K562 (cell line): ENCODE measurements around the gene SLC28A1. TPM values are rescaled to one million over a fixed set of nuclear protein-coding genes. Genes with fewer than 3 reads are reported as not detected.
A peak's percentile ranks its signal among the peaks of the same experiment; 100 is the strongest.

Source experiments
- ASH1L ChIP-seq: fragments of 450-650 bp; IDR thresholded peaks from 2 replicates; pipeline ENCODE4 v1.6.1; 2018; ENCODE audit warnings: borderline replicate concordance, mild to moderate bottlenecking, low read depth; ENCODE audit not compliant: partially characterized antibody
- ATF7 ChIP-seq: fragments of 450-650 bp; IDR thresholded peaks from 2 replicates; pipeline ENCODE4 v1.7.1; 2014; ENCODE audit warnings: mild to moderate bottlenecking, moderate library complexity
- CTCFL ChIP-seq: IDR thresholded peaks from 2 replicates; pipeline ENCODE4 v1.6.1; 2011; ENCODE audit warnings: borderline replicate concordance, low read depth, mild to moderate bottlenecking, moderate library complexity, low read length; ENCODE audit not compliant: insufficient read depth, poor library complexity, severe bottlenecking
- GATA2 ChIP-seq: sonication (generic); formaldehyde crosslinking; IDR thresholded peaks from 2 replicates; pipeline ENCODE4 v1.4.0; 2020; ENCODE audit warnings: mild to moderate bottlenecking, missing genetic modification reagents
- HSF4 ChIP-seq: fragments of 250-450 bp; sonication (Bioruptor Pico); IDR thresholded peaks from 2 replicates; pipeline ENCODE4 v2.1.2; 2022; ENCODE audit warnings: mild to moderate bottlenecking, moderate library complexity, borderline replicate concordance
- KHSRP ChIP-seq: fragments of 450-650 bp; IDR thresholded peaks from 2 replicates; pipeline ENCODE4 v1.6.1; 2017
- MAFG ChIP-seq: fragments of 450-650 bp; conservative IDR thresholded peaks from 2 replicates; pipeline ENCODE4 v1.6.1; 2016; ENCODE audit warnings: missing genetic modification characterization, missing compliant biosample characterization
- MBD1 ChIP-seq: fragments of 250-450 bp; sonication (Bioruptor Pico); IDR thresholded peaks from 2 replicates; pipeline ENCODE4 v1.8.0; 2022; ENCODE audit warnings: inconsistent platforms
- RB1 ChIP-seq: fragments of 450-650 bp; IDR thresholded peaks from 2 replicates; pipeline ENCODE4 v1.6.1; 2017; ENCODE audit warnings: low read depth, mild to moderate bottlenecking
- RCOR1 ChIP-seq, 2 experiments: IDR thresholded peaks; 2 replicates each; pipeline ENCODE4 v1.6.1; 2012; ENCODE audit warnings: low read depth in 2 of 2, low read length in 2 of 2, borderline replicate concordance in 1 of 2, improper control_type of control experiment in 1 of 2
- SMC3 ChIP-seq: conservative IDR thresholded peaks from 2 replicates; pipeline ENCODE4 v1.6.1; 2011; ENCODE audit warnings: low read depth, low read length, improper control_type of control experiment; ENCODE audit not compliant: insufficient read depth
- SPI1 ChIP-seq: IDR thresholded peaks from 2 replicates; pipeline ENCODE4 v1.6.1; 2011; ENCODE audit warnings: low read depth, low read length, control low read depth, borderline replicate concordance
- ZNF143 ChIP-seq: sonication (generic); formaldehyde crosslinking; IDR thresholded peaks from 2 replicates; pipeline ENCODE4 v1.9.0; 2022; ENCODE audit warnings: mild to moderate bottlenecking, missing genetic modification reagents
- polyA plus RNA-seq, 8 experiments: library from polyadenylated mRNA; depleted of rRNA in 4 of 8; stranded (reverse) in 5 of 8; unstranded in 3 of 8; fragments of >200 nt; fragmentation: Nextera tagmentation in 2 of 8; fragmentation: Illumina TruSeq in 1 of 8; extraction: Ambion mirVana in 2 of 8; extraction: Trizol in 1 of 8; gene quantifications; 2 replicates each; pipeline versions ENCODE4 v1.2.1 to v1.2.3, GENCODE V29; 2011 to 2014; ENCODE audit warnings: inconsistent platforms in 1 of 8, missing spikeins in 1 of 8
- total RNA-seq, 7 experiments: library from RNA; depleted of rRNA in 6 of 7; stranded (reverse); fragments of >200 nt in 6 of 7; fragmentation: Illumina TruSeq in 2 of 7; extraction: Trizol in 2 of 7; gene quantifications; 2 replicates each; pipeline versions ENCODE4 v1.2.1 to v1.2.3, GENCODE V29; 2011 to 2021; ENCODE audit warnings: low replicate concordance in 1 of 7
- TF ChIP-seq, protein P1 (sequence below), 3 experiments: IDR thresholded peaks in 2 of 3; conservative IDR thresholded peaks in 1 of 3; 2 replicates each; pipeline ENCODE4 v1.5.1; 2011 to 2012; ENCODE audit warnings: low read length in 3 of 3, mild to moderate bottlenecking in 3 of 3, control low read depth in 2 of 3, improper control_type of control experiment in 1 of 3, inconsistent platforms in 1 of 3, low read depth in 1 of 3, mixed read lengths in 1 of 3, moderate library complexity in 1 of 3; ENCODE audit not compliant: insufficient read depth in 2 of 3

The SLC28A1 gene
- total and polyA plus RNA-seq, 9 of the 15 experiments (the other 6 are each of a cell fraction or from before 2014, with no cell fraction given) = 0.04 TPM; not detected in 8

DNA sequence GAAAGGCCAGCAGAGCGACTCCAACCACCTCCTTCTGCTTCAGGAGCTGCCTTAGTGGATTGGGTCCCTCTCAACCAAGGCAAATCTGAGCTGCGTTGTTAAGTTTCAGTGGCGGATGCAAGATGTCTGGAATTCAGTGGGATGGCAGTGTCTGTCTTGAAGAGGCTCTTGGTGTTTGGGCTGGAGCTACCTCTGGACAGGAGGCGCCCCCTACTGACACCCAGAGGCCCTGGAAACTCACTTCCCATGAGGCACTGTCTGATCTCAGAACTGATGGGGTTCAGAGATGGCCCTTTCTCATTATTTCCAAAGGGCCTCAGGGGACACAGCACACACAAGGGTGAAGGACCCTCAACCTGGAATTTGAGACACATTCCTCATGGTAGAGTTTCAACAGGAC, 6.0 kb upstream of the SLC28A1 start (continued):
- TF ChIP-seq ZNF143 (CRISPR knock-in tag) = peak; percentile 46; the same call in 1 of the 2 replicates
- no peak for TF ChIP-seq ASH1L
- TF ChIP-seq CTCFL = peak; percentile 74
- peak in 1 of 2 experiments; percentile 51; a peak in 1 of 4 replicates for TF ChIP-seq RCOR1 (IDR thresholded peaks at IDR 0.05; ENCODE audit: borderline replicate concordance in 1 of 2, low read depth in 2 of 2, low read length in 2 of 2)
- peak; percentile 27; the same call in 1 of the 2 replicates for TF ChIP-seq GATA2 (CRISPR knock-in tag)
- no peak for TF ChIP-seq MAFG
- TF ChIP-seq MBD1 (CRISPR knock-in tag) = no peak
- TF ChIP-seq HSF4 (CRISPR knock-in tag) = no peak
- TF ChIP-seq SPI1 = no peak
- 0 out of 2 replicates have a peak, but pooled peaks have one; percentile 22 for TF ChIP-seq ATF7
- TF ChIP-seq SMC3 = peak; percentile 71
- TF ChIP-seq, protein P1, sequence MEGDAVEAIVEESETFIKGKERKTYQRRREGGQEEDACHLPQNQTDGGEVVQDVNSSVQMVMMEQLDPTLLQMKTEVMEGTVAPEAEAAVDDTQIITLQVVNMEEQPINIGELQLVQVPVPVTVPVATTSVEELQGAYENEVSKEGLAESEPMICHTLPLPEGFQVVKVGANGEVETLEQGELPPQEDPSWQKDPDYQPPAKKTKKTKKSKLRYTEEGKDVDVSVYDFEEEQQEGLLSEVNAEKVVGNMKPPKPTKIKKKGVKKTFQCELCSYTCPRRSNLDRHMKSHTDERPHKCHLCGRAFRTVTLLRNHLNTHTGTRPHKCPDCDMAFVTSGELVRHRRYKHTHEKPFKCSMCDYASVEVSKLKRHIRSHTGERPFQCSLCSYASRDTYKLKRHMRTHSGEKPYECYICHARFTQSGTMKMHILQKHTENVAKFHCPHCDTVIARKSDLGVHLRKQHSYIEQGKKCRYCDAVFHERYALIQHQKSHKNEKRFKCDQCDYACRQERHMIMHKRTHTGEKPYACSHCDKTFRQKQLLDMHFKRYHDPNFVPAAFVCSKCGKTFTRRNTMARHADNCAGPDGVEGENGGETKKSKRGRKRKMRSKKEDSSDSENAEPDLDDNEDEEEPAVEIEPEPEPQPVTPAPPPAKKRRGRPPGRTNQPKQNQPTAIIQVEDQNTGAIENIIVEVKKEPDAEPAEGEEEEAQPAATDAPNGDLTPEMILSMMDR (IDR thresholded peaks at IDR 0.05 in 2 of 3, conservative IDR thresholded peaks at IDR 0.05 in 1 of 3; ENCODE audit: insufficient read depth in 2 of 3, low read depth in 1 of 3, low read length in 3 of 3) = peak; percentile 91 to 92 (median 91)
- no peak for TF ChIP-seq KHSRP
- TF ChIP-seq RB1 = peak; percentile 60; the same call in 1 of the 2 replicates
